GM19043 (cell line): ENCODE data around the gene SIGMAR1.
A peak's percentile ranks its signal among the peaks of the same experiment; 100 is the strongest.

Experiments
- ATAC-seq: cut with Tn5 transposase; IDR thresholded peaks from one replicate; pipeline ENCODE4 v1.9.1; 2021; ENCODE audit warnings: low read depth; ENCODE audit not compliant: unreplicated experiment

The SIGMAR1 gene

DNA sequence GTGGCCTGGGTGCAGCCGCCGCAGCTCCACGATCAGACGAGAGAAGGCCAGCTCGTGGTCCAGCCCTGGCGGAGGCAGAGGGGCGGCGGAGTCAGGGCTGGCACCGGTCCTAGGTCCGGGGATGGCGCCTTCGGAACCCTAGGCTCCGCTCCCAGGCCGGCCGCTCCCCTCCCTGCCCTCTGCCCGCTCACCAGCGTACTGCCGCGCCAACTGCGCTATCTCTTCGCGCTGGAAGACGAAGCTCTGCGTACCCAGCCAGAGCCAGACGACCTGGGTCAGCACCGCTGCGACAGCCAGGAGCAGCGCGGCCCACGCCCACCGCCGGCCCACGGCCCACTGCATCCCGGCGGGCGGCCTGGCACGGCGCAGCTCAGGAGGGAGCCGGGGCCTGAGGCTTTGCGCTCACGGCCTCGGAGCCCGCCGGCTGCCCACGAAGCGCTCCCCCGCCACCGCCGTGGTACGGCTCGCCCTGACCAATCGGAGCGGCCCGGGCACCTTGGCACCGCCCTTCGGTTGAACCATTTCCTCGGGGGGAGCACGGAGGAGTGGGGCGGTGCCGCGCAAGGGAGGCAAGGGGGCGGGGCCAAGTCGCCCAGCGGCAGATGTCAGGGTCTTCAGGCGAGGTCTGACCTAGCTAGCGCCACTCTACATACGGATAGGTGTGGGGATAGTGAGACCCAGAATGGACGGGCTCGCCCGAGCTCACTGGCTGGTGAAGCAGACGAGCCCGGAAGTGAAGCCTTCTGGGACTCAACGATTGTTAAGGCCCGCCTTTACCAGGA is at the start of gene SIGMAR1:
TSS of gene SIGMAR1 (minus strand) at position 432 of the 782 bp plus-strand sequence. CDS start at position 342, 90 bp downstream.
- ATAC-seq, result peak; percentile 78

DNA sequence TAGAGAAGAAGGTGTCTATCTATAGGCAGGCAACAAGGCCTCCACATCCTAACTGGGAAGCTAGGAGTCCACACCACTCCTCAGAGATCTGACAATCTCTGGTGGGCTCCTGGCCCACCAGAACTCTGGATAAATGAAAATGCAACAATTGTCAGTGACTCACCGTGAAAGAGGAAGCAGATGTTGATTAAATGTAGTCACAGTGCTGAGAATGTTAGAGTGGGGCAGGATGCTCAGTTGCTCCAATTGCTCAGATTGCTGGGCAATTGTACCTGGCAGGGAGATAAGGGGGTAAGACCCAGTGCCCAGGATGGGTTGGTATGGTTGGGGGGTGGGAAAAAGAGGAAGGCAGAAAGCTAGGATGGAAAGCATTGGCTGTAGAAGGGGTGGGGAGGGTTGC is 49.1 kb upstream of the SIGMAR1 start:
- no peak for ATAC-seq

DNA sequence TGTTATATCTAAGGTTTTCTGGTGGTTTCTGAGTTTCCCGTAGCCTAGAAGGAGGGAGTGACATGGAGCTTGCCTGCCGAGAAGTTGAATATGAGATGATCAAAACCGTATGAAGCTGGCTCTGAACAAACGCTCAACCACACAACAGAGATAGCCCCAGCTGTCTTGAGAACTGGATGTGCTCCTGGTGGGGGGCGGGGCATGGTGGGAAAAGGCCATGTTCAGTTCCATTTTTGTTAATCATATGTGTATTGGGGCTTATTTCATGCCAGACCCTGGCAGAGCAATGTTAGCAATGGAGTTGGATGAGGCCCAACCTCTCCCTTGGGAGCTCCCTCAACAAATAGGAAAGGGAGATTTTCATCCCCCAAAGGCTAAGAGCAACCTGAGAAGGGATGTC is 48.6 kb upstream of the SIGMAR1 start:
- ATAC-seq, result no peak

DNA sequence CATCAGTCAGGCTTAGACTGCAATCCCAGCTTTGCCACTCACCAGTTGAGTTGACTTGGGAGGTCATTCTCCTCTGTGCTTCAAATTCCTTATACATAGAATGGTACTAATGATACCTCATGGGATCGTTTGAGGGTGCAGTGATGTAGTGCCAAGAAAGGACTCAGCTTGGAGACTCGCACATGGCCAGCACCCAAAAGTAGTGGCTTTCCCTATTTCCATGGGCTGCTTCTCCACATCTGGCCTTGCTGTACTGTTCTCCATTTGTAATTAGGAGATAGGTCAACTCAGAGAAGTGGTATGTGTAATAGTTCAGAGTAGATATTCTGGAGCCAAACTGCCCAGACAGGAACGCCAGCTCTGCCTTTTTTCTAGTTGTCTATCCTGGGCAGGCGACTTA is 48.0 kb upstream of the SIGMAR1 start:
- no peak for ATAC-seq

DNA sequence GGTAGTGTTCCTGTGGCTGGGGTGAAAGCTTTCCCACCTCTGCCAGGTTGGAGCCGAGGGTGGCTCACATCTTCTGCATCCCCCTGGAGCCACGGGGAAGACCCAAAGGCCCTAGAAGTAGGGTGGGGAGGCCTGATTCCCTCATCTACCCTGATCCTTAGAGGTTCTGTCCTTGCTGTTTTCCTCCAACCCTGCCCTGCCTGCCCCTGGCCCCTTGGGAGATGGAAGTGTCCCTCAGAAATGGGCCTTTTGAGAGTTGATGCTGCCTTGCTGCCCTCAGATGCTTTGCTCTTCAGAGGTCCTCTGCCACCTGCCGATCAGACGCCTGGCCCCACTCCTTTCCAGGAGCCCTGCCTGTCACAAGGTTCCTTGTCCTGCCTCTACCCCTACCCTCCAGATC is 47.2 kb upstream of the SIGMAR1 start:
- no peak for ATAC-seq

DNA sequence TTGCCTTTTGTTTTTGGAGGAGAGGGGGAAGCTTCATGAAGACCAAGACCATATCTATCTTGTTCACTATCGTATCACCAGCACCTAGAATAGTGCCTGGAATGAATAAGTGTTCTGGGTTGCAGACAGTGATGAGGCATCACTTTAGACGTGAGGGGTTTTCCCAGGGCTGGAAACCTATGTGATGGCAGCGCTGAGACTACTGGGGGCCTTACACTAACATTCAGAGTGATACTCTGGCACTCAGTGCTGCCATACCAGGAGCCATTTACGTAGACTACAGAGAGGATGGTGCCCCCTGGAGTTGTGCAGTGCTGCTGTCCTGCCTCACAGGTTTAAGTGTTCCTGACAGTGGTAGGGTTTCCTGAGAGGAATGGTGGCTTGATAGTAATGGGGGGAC is 46.6 kb upstream of the SIGMAR1 start:
- ATAC-seq, result no peak

DNA sequence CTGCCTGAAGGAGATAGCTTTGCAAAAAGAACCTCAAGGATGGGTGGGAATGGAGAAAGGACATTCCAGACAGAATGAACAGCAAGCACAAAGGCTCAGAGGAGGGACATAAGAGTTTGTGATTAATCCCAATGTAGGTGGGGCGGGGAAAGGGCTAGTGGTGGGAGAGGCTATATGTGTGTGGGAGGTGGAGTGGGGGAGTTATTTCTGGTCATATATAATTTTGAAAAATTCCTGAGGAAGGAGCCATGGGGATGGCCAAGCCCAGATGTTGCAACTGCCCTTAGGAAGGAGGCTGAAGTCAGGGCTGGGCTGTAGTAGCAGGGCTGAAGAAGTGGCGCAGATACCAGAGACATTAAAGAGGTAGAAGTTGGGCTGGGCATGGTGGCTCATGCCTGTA is 38.3 kb upstream of the SIGMAR1 start:
- ATAC-seq, result no peak

DNA sequence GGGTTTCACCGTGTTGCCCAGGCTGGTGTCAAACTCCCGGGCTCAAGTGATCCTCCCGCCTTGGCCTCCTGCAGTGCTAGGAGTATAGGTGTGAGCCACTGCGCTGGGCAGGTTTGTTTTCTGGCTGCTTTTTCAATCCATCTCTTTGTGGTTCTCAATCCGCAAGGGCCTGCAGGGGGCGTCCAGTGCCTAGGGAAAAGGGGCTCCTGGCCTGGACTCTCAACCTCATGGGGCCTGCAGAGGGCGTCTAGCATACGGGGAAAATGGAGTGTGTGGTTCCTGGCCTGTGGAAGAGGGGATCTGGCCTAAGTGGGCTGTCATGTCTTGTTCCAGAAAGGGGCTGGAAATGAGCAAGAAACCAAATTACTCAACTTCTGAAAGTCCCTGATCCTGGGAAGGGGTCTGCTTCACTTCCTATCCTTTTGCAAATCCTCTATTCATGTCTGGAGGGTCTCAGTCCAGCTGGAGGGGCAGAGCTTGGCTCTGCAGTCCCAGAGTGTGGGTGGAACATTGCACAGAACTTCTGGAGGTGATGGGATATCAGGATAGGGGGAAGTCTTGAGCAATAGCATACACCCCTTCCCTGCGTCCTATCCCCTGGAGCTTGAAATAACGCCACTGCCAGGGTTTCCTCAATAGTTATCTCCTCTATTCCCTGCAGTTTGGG is 37.6 kb upstream of the SIGMAR1 start:
- ATAC-seq, result no peak

DNA sequence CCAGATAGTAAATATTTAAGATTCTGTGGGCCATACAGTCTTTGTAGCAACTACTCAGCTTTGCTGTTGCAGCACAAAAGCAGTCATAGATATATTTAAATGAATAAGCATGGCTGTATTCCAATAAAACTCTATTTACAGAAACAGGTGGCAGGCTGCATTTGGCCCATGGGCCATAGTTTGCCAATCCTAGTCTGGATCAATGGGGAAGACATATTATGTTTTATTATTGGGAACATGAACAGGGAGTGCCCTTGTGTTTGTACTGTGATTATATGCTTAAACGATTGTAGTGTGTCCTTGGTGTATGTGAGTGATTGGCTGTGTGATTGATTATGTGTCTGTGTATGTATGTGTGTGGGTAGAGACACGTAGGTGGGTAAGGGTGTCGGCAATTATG is 36.9 kb upstream of the SIGMAR1 start:
- no peak for ATAC-seq

DNA sequence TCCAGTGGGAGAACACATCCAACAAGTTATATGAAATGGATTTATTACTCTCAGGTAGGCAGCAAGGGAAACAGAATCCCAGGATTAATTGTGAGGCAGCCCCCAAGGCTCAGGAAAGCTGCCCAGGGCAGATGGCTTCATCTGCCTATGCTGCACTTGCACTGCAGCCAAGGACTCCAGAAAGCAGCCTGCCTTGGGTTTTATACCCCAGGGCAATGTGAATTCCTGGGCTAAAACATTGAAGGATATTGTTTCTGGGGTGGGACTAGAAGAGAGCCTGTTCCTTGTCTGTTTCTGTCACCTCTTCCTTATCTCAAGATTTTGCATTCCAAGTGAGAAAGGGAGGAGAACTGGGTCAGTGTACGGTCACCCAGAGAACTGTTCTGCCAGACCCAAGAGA is 33.7 kb upstream of the SIGMAR1 start:
- no peak for ATAC-seq

DNA sequence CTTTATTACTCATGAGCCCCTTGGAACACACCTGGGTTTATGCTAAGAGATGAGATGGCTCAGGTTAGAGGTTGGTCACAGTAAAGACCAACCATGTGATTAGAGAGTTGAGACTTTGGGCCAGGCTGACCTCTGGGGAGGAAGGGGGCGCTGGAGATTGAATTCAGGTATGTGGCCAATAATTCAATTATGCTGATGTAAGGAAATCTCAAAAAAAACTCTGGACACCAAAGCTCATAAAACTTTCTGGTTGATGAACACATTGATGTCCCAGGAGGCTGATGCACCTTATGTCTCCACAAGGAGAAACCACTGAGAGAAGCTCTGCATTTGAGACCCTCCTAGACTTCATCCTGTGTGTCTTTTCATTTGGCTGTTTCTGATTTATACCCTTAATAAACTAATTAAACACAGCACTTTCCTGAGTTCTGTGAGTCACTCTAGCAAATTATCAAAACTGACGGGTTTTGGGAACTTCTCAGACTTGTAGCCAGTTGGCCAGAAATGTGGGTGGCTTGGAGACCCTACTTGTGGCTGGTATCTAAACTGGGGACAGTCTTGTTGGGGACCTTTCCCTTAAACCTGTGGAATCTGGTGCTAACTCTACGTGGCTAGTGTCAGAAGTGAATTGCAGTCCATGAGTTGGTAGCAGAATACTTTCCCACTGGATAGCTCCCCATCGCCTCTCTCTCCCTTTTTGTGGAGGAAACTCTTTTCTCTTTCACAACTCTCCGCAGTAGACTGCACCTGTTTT is 32.4 kb upstream of the SIGMAR1 start:
- no peak for ATAC-seq

DNA sequence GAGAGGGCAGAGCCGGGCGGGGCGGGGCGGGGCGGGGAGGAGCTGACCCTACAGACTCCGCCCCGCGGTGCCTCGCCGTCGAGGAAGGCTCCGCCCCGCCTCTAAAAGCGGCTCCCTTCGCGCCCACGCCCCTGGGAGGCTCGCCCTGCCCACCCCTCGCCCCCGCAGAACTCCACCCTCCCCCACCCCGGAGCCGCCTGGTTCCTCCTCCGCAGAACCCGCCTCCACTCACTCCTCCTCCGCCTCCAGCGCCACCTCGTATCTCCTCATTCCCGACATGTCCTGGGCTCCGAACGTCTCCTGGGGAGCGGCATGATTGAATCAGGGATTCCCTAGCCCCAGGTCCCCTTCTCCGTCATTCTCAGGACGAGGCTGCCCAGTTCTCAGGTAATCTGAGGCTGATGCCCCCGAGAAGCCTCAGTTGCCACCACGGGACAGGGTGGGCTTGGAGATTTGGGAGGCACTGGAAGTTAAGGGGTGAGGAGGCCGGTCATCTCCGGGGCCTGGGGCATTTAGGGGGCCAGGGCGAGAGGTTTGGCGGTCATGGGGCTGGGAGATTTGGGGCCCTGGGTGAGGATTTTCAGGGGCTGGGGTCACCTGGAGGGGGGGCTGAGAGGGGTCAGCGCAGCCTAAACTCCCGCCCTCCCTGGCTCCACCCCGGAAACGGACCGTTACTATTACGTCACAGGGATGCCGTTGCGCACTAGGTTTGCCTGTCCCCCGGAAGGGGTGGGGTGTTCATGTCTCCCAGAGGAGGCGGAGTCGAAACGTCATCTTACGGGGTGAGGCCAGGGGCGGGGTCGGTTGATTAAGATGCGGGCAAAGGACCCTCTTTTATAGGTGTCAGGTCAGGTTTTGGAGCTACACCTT is 28.0 kb upstream of the SIGMAR1 start:
- ATAC-seq, result peak; percentile 85

DNA sequence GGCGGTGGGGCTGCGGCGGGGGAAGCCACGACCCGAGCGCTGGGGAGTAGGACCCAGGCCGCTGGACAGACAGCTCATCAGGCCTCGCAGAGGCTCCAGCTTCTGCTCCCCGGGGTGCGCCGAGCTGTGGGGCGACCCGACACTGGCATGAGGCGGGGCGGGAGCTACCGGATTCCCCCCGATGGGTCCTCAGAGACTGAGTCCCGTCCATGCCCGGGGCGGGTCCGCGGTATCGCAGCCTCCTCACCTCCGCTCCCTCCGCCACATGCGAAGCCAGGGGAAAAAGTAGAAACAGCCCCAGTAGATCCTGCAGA is 27.4 kb upstream of the SIGMAR1 start:
- ATAC-seq, result peak; percentile 20

DNA sequence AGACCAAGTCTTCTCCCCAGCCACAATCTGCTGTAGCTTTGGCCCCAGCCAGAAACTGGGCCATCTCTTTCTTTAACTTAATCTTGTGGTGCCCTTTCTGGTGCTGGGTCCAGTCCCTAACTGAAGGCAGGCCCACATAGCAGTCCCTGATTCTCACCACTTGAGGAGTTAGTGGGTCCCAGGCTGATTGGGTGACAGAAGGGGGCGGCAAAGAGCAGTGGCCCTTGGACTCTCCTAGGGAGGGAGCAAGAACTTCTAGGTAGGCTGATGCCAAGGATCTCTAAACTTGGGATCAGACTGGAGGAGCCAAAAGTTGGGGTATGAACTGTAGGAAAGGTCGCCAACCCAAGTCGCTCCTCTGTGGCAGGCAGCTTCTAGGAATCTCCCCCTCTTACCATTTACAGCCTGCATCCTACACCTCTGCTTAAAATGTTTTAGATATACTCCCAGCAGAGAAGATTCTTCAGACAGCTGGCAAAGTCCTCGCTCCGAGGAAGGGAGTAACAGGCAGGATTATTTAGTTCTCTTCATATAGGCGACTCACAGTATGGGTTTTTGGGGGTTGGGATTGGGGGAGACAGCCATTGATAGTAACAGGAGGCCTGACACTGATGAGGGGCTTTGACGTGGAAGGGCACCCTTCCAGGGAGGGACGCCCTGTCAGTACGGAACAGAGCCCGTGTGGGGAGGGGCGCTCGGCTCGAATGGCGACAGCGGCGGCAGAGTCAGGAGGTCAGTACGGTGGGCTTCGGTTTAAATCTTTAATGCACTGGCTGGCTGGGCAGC is 26.9 kb upstream of the SIGMAR1 start:
- ATAC-seq, result no peak

DNA sequence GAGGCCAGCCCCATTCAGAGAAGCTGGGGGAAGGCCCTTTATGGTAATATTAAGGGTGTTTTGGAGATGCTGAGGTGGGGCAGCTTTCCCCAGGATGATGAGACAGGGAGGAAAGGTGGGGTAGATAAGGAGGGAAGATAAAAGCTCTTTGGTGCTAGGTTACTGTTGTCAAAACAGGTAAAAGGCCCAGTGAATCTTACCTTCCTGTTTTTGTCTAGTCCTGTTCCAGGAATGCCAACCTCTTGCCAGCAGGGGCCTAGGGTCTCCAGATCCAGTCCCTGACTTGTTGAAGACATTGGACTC is 25.7 kb upstream of the SIGMAR1 start:
- no peak for ATAC-seq

DNA sequence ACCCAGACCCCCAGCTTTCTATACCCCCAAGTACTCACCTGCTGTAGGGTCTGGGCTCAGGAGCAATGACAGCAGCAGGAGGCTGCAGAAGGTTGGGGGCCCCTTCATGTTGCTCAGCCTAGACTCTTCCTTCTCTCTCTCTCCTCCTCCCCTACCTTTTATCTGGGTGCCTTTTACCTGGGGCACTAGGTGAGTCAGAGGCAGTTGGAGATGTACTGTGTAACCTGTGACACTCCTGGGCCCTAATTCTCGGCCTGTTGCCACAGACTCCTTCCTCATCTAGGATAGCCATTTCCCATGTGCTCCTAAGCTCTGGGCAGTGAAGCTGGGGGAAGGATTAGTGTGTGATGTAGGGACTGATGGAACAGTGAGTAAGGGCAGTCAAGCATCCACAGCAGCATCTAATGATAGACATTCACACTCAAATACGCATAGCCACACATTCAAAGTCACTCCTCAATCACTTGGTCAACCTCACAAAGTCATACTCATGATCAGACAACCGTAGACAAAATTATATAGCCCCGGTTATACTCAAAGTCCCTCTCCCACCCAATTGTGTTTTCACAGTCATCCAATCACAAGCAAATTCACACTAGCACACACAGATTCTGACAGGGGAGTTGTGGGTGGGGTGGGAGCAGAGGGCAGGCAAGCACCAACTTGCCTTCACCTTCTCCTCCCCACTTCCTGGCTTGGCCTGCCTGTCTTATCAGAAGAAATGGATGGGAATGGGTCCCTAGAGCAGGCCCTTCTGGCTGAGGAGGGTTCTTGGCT is 25.1 kb upstream of the SIGMAR1 start, which contains the start of gene CCL27:
TSS of gene CCL27 (minus strand) at position 132 of the 777 bp plus-strand sequence. CDS start at position 108, 24 bp downstream.
- ATAC-seq, result no peak

DNA sequence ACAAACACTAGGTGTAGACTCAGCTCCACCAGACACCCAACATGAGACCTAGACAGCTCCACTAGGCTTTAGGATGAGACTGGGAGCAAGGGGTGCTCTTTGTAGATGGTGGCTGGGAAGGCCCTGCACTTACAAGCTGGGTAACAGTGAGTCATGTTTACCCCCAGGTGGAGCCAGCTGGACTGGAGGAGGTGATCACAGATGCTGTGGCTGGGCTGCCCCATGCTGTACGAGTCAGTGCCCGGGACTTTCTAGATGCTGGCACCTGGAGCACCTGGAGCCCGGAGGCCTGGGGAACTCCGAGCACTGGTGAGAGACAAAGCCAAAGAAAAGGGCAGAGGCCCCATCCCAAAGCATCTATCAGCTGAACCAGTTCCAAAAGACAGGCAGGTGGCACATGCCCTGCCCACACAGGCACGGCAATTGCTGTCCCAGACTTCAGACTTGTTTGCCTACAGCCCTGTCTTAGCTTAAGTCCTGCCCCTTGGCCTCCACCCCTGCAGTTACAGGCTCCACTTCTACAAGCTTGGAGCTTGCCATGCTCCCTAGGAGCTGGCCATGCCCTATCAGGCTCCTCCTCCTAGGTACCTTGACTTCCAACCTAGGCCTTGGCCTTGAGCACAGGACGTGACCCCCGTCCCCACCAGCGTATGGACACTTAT is 22.1 kb upstream of the SIGMAR1 start:
- no peak for ATAC-seq

DNA sequence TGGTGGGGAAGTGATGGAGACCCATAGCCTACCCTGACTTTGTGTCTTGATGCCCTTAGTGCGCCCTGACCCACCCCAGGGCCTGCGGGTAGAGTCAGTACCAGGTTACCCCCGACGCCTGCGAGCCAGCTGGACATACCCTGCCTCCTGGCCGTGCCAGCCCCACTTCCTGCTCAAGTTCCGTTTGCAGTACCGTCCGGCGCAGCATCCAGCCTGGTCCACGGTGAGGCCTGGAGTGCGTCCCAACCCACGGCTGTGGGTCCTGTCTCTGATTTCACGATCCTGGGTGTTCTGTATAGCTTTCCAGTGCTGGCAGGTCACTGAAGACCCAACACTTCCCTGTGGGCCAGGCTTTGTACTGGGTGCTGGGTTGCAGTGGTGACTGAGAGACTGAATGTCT is 20.9 kb upstream of the SIGMAR1 start:
- no peak for ATAC-seq

DNA sequence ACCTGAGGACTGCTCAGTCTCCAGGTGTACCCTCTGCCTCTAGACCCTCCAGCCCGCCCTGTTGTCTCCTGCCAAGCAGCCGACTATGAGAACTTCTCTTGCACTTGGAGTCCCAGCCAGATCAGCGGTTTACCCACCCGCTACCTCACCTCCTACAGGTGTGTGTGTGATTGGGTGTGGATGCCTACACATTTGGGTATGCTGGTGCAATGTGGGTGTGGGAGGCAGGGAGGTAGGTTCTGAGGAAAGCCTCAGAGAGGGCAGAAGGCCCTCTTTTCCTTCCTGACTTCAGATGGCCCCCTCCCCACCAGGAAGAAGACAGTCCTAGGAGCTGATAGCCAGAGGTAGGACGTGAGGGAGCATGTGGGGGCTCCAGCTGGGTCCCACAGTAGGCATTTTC is 19.4 kb upstream of the SIGMAR1 start:
- no peak for ATAC-seq
